HG02885 (cell line): ENCODE results near the gene MARS1.
A peak's percentile ranks its signal among the peaks of the same experiment; 100 is the strongest.
"Not testable (repeated sequence)": the region's sequence is repeated elsewhere in the genome, so short reads cannot be mapped to it uniquely, and the experiment has no call there.

ENCODE experiments used
- ATAC-seq: cut with Tn5 transposase; IDR thresholded peaks from one replicate; pipeline ENCODE4 v1.9.1; 2021; ENCODE audit warnings: mild to moderate bottlenecking; ENCODE audit not compliant: unreplicated experiment, poor library complexity

Gene MARS1

GRCh38 chr12:57487597-57488401 is at the start of gene MARS1:
TSS of gene MARS1 (plus strand) at chr12:57488068. CDS start at chr12:57488091, 23 bp downstream.
- ATAC-seq = peak; percentile 99

GRCh38 chr12:57438400-57438799 is 49.5 kb upstream of the MARS1 start:
- no peak for ATAC-seq

- no peak for ATAC-seq
Observed at GRCh38 chr12:57439762-57440266, 48.1 kb upstream of the MARS1 start.

GRCh38 chr12:57441393-57441792 is 46.5 kb upstream of the MARS1 start:
- ATAC-seq = not testable (repeated sequence)

- no peak for ATAC-seq
Observed at GRCh38 chr12:57441846-57442427, 45.9 kb upstream of the MARS1 start.

- ATAC-seq = not testable (repeated sequence)
Observed at GRCh38 chr12:57444337-57444736, 43.5 kb upstream of the MARS1 start.

GRCh38 chr12:57444744-57445143 is 43.1 kb upstream of the MARS1 start:
- no peak for ATAC-seq

- no peak for ATAC-seq
Observed at GRCh38 chr12:57446292-57446960, 41.4 kb upstream of the MARS1 start.

- ATAC-seq = no peak
Observed at GRCh38 chr12:57448669-57449068, 39.2 kb upstream of the MARS1 start.

- ATAC-seq = no peak
Observed at GRCh38 chr12:57449375-57449774, 38.5 kb upstream of the MARS1 start.

GRCh38 chr12:57450057-57450456 is 37.8 kb upstream of the MARS1 start:
- ATAC-seq = no peak

GRCh38 chr12:57451233-57451778 is 36.6 kb upstream of the MARS1 start:
- ATAC-seq = no peak

- no peak for ATAC-seq
Observed at GRCh38 chr12:57452181-57452936, 35.5 kb upstream of the MARS1 start.

- ATAC-seq = peak; percentile 70
Observed at GRCh38 chr12:57452937-57453509, 34.8 kb upstream of the MARS1 start.

- no peak for ATAC-seq
Observed at GRCh38 chr12:57454213-57454565, 33.7 kb upstream of the MARS1 start.

GRCh38 chr12:57454566-57455373 is 33.1 kb upstream of the MARS1 start, which contains the start of gene INHBE:
TSS of gene INHBE (plus strand) at chr12:57455307. CDS start at chr12:57455537, 230 bp downstream.
- no peak for ATAC-seq

GRCh38 chr12:57455374-57456144 is 32.3 kb upstream of the MARS1 start:
- ATAC-seq = no peak

- ATAC-seq = no peak
Observed at GRCh38 chr12:57456145-57456700, 31.6 kb upstream of the MARS1 start.
